Activated CD4-positive, alpha-beta T cell treated with anti-CD3 and anti-CD28 coated beads, Interleukin-2, amount 50 U/mL, for 24 hours (primary cell): ENCODE measurements around the gene MAG.
"Not testable (repeated sequence)": the region's sequence is repeated elsewhere in the genome, so short reads cannot be mapped to it uniquely, and the experiment has no call there.

ENCODE experiments used
- DNase-seq, 2 donors: peaks; one replicate each; pipeline ENCODE4 v3.0.0-alpha.2; 2020; ENCODE audit warnings: low read depth in 1 of 2, low spot score in 1 of 2

MAG gene

DNA sequence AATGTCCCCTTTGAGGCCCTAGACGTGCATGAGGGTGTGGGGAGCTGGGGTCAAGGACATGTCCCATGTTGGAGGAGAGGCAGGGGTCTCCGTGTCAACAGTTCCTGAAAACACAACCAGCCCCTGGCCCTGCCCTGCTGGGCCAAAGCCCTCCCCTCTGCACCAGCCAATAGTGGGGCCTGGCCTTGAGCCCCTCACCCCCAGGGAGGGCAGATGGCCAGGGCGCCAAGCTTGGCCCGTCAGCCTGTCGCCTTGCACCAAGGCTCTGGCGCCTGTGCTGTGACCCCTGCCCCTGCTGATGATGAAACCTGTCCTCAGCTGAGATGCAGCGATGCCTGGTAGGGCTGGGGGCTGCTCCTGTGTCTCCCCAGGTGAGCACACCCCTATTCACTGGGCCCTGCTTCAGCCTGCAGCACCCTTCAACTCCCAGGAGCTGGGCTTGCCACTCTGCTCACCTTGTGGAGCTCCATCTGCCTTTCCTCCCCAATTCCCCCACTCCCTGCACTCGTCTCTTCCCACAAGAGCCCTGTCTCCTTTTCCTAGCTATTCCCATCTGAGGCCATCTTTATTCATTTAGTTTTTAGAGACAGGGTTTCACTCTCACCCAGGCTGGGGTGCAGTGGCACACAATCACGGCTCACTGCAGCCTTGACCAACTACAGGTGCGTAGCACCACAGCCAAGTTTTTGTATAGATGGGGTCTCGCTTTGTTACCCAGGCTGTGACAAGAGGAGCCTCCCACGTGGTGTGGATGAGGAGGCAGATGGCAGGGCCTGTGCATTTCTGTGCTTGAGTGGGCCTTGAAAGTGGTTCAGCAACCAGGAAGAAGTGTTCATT lies 11.8 kb upstream of the MAG start:
- DNase-seq, result no peak

DNA sequence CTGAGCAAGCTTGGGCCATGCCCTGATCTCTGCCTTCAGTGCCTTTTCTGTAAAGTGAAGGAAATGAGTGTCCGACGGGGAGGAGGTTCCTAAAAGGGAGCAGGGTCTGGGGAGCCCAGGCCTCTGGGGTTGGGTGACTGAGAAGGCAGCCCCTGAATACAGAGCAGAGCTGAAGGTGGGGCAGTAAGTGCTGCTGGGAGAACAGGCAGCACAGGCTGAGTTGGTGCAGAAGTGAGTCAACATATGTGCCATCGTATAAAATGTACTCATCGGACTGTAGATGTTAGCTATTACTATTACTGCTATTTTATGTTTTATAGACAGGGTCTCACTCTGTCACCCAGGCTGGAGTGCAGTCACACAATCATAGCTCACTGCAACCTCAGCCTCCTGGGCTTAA lies 10.7 kb upstream of the MAG start:
- DNase-seq, result no peak

DNA sequence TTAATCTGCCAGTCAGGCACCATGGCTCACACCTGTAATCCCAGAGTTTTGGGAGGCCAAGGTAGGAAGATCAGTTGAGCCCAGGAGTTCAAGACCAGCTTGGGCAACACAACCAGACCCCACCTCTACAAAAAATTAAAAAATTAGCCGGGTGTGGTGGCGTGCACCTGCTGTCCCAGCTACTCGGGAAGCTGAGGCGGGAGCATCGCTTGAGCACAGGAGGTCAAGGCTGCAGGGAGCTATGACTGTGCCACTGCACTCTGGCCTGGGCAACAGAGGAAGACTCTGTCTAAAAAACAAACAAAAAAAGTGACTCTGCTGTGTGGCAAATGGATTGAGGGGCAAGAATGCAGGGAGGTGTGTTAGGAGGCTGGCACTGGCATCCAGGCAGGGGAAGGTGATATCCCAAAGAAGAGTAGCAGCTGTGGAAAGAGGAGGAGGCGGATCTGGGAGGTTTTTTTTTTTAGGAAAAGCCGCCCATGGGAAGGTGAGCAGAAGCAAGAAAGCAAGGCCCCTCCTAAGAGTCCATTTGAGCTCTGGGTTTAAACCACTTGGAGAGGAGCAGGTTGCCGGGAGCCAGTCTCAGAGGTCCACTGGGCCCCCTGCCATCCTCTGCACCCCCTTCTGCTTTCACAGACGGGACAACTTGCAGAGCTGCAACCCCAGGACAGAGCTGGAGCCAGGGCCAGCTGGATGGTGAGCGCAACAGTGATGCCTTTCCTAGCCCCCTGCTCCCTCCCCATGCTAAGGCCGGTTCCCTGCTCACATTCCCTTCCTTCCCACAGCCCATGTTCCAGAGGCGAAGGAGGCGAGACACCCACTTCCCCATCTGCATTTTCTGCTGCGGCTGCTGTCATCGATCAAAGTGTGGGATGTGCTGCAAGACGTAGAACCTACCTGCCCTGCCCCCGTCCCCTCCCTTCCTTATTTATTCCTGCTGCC lies 7.5 kb upstream of the MAG start:
- DNase-seq, result no peak

DNA sequence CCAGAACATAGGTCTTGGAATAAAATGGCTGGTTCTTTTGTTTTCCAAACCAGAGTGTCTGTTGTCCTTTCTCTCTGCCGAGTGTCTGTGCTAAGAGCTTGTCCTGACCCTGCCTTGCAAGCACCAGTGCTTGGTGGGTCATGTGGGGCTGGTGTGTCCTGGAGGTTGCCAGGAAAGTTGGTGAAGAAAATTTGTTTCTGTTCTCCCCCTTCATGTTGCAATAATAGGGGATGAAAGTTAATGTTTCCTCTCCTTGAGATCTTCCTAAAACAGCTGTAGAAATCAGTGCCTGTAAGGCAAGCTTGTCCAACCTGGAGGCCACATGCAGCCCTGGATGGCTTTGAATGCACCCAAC lies 6.9 kb upstream of the MAG start:
- no peak for DNase-seq

DNA sequence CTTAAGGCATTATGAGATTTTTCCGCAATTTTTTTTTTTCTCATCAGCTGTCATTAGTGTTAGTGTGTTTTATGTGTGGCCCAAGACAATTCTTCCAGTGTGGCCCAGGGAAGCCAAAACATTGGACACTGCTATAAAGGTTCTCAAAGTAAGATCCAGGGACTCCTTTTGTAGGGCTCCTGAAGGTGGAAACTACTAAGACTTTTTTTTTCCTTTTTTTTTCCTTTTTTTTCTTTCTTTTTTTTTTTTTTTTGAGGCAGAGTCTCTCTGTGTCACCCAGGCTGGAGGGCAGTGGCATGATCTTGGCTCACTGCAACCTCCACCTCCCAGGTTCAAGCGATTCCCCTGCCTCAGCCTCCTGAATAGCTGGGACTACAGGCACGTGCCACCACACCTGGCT lies 6.5 kb upstream of the MAG start:
- DNase-seq, result not testable (repeated sequence)

DNA sequence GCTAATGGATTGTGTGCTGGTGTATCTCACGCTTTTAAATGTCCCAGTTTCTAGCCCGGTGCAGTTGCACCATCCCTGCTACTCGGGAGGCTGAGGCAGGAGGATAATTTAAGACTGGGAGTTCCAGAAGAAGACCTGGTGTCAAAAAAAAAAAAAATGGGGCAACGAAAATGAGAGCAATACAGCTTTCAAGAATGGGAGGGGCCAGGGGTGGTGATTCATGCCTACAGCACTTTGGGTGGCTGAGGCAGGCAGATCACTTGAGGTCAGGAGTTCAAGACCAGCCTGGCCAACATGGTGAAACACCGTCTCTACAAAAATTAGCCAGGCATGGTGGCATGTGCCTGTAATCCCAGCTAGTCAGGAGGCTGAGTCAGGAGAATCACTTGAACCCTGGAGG lies 5.9 kb upstream of the MAG start:
- DNase-seq, result not testable (repeated sequence)

DNA sequence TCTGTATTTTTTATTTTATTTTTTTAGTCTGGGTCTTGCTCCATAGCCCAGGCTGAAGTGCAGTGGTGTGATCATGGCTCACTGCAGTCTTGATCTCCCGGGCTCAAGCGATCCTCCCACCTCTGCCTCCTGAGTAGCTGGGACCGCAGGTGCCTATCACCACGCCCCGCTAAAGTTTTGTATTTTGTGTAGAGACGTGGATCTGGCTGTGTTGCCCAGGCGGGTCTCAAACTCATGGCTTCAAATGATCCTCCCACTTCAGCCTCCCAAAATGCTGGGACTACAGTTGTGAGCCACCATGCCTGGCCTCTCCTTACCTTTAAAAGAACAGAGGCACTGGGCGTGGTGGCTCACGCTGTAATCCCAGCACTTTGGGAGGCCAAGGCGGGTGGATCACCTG lies 4.2 kb upstream of the MAG start:
- no peak for DNase-seq

DNA sequence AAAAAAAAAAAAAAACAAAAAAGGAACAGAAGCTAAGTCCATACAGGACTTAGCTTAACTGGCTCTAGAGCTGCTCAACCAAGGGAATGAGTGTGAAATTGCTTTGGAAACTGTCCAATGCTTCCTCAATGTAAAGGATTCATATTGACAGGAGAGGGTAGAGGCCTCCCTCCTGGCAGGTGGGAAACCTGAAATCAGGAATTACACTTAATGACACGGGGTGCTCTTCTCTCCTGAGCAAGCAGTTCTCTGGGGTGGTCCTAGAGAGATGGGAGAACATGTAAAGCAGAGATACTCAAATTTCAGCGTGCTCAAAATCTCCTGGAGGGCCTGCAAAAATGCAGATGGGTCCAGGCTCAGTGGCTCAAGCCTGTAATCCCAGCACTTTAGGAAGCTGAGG lies 3.6 kb upstream of the MAG start:
- DNase-seq, result no peak

DNA sequence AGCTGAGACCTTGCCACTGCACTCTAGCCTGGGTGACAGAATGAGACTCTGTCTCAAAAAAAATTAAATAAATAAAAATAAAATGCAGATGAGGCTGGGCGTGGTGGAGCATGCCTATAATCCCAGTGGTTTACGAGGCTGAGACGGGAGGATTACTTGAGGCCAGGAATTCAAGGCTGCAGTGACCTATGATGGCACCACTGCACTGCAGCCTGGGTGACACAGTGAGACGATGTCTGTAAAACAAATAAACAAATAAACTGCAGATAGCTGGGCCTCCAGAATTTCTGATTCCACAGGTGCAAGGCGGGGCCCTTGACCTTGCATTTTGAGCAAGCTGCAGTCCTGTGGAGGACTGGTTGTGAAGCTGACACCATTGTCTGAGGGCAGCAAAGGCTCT lies 3.1 kb upstream of the MAG start:
- DNase-seq, result no peak

DNA sequence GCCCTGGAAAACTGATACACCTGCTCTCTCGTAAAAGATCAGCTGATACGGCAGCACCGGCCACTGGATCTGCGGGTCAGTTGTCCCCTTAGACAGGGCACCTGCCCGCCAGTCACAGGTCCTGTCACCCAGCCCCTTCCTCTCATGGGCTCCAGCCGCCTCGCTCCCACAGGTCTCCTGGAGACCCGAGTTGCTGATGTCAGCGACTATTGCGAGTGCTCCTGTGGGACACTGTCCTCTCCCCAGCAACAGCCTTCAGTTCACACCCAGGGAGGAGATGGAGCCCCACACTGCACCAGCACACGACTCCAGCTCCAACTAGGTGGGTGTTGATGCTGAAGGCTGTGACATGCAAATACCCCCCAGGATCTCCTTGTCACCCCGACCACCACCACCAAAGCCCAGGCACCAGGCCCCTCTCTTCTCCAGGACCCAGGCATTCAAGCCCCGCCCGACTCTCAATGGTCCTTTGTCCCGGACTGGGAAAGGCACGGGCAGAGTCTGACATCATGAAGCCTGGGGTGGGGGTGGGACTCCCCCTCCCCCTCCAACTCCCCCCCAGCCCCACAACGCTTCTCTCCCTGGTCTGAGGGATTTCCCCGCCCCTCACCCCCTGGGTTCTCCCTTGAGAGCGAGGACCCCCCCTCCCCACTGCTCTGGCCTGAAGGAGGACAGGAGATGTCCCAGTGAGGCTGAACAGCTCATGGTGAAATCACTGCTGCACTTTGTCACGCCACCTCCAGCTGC lies 1.4 kb upstream of the MAG start:
- DNase-seq, result no peak

DNA sequence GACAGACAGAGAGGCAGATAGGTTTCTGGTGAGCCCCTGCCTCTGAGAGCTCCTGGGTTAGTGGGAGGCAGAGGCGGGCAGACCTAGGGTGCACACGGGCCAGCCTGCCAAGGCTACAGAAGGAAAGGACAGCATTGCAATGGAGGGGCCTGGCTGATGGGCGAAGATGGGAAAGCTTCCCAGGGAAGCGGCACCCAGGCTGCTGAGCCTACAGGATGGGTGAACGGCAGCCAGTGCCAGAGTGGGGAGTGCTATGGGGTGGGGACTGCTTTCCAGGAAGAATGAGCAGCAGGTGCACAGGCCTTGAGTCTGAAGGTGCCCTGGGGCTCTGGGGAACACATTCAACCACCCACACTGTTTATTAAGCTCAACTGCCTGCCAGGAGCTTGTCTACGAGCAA lies 702 bp upstream of the MAG start:
- no peak for DNase-seq

DNA sequence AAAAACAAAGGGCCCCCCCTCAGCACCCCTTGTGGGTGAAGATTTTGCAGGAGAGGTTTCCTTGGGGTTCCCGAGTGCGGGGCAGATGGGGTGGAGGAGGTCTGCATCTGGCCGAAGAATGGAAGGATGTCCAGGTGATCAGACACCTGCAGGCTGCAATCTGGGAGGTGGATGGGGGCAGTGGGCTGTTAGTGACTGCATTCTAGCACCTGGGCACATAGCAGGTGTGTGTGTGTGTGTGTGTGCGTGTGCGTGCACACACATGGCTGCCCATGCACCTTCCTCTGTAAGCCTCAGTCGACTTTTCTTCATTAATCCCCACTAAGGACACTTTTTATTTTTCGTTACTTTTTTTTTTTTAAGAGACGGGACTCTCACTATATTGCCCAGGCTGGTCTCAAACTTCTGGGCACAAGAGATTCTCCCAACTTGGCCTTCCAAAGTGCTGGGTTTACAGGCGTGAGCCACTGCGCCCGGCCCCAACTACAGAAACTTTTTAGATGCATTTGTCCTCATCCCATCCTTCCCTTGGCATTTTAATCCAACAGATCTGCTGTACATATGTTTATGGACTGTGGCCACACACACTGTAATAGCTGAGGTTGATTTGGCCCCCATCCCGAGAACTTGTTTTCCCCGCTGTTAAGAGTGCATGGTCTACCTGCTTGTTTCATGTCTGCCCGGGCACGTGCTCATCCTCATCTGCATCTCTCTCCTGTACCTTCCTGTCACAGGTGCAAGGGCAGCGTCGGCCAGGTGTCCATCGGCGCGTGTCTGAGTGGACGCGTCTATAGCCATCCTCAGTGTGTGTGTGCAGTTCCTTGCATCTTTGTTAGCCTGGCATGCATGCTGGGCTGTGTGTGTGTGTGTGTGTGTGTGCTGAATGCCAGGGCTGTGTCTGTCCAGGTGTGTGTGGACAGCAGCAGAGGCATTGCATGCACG lies 731 bp downstream of the MAG start:
- DNase-seq, result no peak

DNA sequence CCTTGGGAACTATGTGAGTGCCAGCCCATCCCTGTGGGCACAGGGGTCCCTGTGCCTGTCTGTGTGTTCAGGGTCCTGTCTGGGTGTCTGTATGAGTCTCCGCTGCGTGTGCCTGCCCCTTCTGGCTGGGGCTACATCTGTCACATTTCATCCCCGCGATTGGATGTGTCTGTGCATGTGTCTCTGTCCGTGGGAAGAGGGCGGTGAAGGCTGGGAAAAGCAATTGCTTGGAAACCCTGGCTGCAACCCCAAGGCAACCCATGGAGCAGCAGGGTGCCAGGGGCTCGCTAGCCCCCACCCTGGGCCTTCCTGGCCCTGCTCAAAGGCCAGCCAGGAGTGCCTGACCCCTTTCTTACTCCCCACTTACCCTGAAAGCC lies 1.4 kb downstream of the MAG start:
- DNase-seq, result no peak

DNA sequence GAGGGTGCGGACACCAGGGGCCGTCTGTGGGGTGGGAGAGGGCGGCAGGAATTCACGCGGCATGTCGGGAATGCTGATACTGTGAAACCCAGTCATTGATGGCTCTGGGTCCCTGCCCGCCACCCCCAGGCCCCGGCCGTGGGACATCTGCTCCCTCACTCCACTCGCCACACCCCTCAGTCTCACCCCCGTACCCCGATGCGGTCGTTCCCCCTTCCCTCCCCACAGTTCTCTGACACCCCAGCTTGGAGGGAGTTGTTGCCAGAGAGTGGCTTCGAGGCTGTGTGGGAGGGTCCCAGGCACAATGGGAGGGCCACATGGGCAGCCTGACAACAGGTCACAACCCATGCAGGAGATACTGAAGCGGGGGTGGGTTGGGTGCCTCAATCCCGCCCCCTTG lies 1.8 kb downstream of the MAG start:
- no peak for DNase-seq

DNA sequence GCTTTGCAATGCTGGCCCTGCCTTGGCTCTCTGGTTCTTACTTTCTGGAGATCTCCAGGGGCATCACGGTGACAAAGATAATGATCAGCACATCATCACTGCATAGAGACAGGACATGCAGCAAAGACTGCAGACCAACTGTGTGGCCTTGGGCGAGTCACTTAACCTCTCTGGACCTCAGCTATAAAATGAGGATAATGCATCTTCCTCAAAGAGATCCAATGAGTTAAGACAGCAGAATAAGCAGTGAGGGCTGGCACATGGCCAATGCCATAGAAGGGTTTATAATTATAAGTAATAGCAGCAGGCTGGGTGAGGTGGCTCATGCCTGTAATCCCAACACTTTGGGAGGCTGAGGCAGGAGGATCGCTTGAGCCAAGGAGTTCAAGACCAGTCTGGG lies 2.4 kb downstream of the MAG start:
- DNase-seq, result no peak

DNA sequence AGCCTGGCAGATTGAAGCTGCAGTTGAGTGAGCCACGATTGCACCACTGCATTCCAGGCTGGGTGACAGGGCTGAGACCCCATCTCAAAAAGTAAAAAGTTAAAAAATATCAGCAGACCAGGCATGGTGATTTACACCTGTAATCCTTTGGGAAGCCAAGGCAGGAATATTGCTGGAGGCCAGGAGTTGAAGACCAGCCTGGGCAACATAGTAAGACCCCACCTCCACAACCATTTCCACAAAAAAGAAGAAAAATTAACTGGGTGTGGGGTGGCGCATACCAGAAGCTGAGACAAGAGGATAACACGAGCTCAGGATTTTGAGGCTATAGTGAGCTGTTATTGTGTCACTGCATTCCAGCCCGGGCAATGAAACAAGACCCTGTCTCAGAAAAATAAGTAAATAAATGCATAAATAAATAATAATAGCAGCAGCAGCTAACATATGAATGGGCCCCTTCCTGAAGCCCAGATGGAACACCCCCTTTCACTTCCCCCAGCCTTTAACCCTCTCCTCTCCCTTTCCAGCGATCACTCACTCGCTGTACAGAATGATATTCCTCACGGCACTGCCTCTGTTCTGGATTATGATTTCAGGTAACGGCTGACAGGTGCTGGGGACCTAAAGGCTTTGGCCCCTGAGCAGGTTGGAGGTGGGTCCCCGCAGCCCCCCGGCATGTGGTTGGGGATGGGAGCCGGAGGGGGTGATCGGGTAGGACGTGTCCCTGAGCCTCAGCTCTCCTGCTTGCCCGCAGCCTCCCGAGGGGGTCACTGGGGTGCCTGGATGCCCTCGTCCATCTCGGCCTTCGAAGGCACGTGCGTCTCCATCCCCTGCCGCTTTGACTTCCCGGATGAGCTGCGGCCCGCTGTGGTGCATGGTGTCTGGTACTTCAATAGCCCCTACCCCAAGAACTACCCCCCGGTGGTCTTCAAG lies 3.2 kb downstream of the MAG start:
- DNase-seq, result no peak

DNA sequence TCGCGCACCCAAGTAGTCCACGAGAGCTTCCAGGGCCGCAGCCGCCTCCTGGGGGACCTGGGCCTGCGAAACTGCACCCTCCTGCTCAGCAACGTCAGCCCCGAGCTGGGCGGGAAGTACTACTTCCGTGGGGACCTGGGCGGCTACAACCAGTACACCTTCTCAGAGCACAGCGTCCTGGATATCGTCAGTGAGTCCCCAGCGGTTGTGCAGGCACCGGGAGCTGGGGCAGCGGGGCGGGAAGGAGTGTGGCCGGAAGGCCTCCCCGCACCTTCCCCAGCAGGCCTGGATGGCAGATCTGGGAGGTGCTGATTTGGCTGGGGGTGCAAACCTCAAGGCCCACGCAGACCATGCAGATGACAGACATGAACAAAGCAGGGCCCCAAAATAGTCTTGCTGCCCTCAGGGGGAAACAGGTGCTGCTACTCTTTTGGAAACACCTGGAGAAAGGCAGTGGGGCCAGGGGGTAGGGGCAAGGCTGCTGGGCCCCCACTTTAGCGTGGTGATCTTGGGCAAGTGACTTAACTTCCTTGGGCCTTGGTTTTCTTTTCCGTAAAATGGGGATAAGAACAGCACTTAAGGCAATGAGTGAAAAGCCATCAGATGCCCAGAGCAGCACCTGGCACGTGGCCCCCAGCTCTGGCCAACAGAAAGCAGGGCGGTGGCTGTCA lies 4.0 kb downstream of the MAG start:
- no peak for DNase-seq

DNA sequence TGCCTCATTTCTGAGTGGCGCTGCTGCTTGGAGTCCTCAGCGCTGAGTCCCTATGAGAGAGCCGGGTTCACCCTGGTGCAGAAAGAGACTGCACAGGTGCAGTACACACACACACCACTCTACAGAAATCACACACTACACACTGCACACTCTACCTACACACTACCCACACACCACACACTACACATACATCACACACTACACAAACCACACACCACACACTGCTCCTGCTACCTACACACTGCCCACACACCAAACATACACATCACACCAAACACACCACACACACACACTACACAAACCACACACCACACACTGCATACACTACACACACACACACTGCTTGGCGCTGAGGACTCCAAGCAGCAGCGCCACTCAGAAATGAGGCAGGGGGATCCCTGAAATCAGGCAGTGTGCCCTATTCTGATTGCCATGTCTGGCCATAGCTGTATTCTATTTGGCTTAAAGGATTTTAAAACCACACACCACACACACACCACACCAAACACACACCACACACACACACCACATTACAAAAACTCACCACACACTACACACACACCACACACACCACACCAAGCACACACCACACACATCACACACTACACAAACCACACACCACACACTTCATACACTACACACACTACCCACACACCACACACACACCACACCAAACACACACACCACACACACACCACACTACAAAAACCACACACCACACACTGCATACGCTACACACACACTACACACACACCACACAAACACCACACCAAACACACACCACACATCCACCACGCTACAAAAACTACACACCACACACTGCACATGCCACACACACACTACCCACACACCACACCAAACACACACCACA lies 4.9 kb downstream of the MAG start:
- DNase-seq, result no peak
